ENCODE data around the gene PRKAG3.

PRKAG3 gene

DNA sequence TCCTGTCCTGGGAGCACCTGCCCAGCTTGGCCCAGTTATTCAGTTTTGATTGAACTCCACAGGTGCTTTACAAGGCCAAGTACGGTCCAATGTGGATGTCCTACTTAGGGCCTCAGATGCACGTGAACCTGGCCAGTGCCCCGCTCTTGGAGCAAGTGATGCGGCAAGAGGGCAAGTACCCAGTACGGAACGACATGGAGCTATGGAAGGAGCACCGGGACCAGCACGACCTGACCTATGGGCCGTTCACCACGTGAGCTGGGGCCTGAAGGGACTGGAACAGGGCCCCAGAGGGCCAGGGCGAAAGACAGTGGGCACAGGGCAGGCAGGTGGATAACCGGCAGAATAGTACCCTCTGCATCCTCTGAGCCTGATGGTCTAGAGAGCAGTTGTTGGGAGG is 22.1 kb downstream of the PRKAG3 start:
- Histone ChIP-seq H3K4me1 (ENCODE audit: insufficient read depth, low read length) (peaks cover 10% of the 10 kb centered on the region; the same call in 1 of the 2 replicates), H3K4me3 (ENCODE audit: low read length) (no peak overlapping the region), H3K9ac (ENCODE audit: low read depth, low read length) (no peak overlapping the region), H3K9me3 (ENCODE audit: insufficient read depth, low read depth, low read length) (no peaks in the 10 kb centered on the region), H3K27me3 (ENCODE audit: insufficient read depth, low read length) (no peaks in the 10 kb centered on the region), H3K36me3 (ENCODE audit: insufficient read depth, low read depth, low read length) (no peaks in the 10 kb centered on the region), H3K27ac (ENCODE audit: low read length) (no peak overlapping the region)

DNA sequence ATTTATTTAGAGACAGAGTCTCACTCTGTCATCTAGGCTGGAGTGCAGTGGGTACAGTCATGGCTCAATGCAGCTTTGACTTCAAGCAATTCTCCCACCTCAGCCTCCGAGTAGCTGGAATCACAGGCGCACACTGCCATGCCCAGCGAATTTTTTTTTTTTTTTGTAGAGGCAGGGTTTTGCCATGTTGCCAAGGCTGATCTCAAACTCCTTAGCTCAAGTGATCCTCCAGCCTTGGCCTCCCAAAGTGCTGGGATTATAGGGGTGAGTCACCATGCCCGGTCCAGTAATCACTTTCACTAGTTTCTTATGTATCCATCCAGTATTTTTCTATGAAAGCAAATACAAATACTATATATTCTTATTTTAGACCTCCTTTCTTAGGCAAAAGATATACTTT is 24.0 kb downstream of the PRKAG3 start:
- H3K4me3 ChIP-seq (ENCODE audit: low read length), result no peak overlapping the region
- H3K9ac ChIP-seq (ENCODE audit: low read depth, low read length), result no peak overlapping the region
- H3K27ac ChIP-seq (ENCODE audit: low read length), result no peak overlapping the region
- no peaks in the 10 kb centered on the region; the same call in 1 of the 2 replicates for H3K9me3 ChIP-seq (ENCODE audit: insufficient read depth, low read depth, low read length)
- H3K36me3 ChIP-seq (ENCODE audit: insufficient read depth, low read depth, low read length), result no peaks in the 10 kb centered on the region
- no peaks in the 10 kb centered on the region for H3K27me3 ChIP-seq (ENCODE audit: insufficient read depth, low read length)
- peaks cover 10% of the 10 kb centered on the region; the same call in 1 of the 2 replicates for H3K4me1 ChIP-seq (ENCODE audit: insufficient read depth, low read length)

DNA sequence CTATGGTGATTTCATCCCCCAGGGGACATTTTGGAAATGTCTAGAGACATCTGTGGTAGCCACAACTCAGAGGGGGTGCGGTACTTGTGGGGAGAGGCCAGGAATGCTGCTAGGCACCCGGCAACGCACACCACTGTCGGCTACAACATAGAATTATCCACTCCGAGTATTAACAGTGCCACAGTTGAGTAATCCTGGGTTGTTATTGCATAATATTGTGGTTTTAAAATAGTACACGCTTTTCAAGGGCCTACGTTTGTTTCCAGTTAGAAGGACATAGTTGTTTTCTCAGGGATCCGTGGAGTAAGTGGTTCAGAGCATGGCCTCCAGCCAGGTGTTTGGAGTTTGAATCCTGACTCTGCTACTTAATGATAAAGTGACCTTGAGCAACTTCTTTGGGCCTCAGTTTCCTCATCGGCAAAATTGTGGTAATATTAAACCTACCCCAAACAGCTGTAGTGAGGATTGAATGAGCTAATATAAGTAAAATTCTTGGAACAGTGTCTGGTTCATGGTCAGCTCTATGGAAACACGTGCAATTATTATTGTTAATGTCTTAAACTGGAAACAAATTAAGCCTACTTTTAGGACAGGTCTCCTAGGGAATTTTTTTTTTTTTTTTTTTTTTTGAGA is 25.1 kb downstream of the PRKAG3 start:
- H3K4me1 ChIP-seq (ENCODE audit: insufficient read depth, low read length), result peaks cover 14% of the 10 kb centered on the region
- H3K27me3 ChIP-seq (ENCODE audit: insufficient read depth, low read length), result no peaks in the 10 kb centered on the region
- H3K9me3 ChIP-seq (ENCODE audit: insufficient read depth, low read depth, low read length), result no peaks in the 10 kb centered on the region; the same call in 1 of the 2 replicates
- H3K36me3 ChIP-seq (ENCODE audit: insufficient read depth, low read depth, low read length), result no peaks in the 10 kb centered on the region
- H3K27ac ChIP-seq (ENCODE audit: low read length), result no peak overlapping the region
- H3K4me3 ChIP-seq (ENCODE audit: low read length), result no peak overlapping the region
- H3K9ac ChIP-seq (ENCODE audit: low read depth, low read length), result no peak overlapping the region

GRCh38 chr2:218805627-218806026 is 26.0 kb downstream of the PRKAG3 start:
- H3K27ac ChIP-seq (ENCODE audit: low read length), result no peak overlapping the region
- peak overlapping the region; percentile 20; the same call in 1 of the 2 replicates for H3K4me3 ChIP-seq (ENCODE audit: low read length)

DNA sequence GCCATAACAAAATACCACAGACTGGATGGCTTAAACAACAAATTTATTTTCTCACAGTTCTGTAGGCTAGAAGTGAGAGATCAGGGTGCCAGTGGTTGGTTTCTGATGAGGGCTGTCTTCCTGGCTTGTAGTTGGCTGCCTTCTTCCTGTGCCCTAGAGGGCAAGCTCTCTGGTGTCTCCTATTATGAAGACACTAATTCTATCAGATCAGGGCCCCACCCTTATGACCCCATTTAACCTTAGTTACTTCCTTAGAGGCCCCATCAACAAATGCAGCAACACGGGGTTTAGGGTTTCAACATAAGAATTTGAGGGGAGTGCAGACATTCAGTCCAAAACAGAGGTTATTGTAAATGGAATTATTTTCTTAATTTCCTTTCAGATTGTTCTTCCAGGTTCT is 26.8 kb downstream of the PRKAG3 start:
- H3K9ac ChIP-seq (ENCODE audit: low read depth, low read length), result no peak overlapping the region
- H3K36me3 ChIP-seq (ENCODE audit: insufficient read depth, low read depth, low read length), result no peaks in the 10 kb centered on the region
- peaks cover 14% of the 10 kb centered on the region for H3K4me1 ChIP-seq (ENCODE audit: insufficient read depth, low read length)
- H3K4me3 ChIP-seq (ENCODE audit: low read length), result no peak overlapping the region
- no peaks in the 10 kb centered on the region; the same call in 1 of the 2 replicates for H3K9me3 ChIP-seq (ENCODE audit: insufficient read depth, low read depth, low read length)
- H3K27me3 ChIP-seq (ENCODE audit: insufficient read depth, low read length), result no peaks in the 10 kb centered on the region
- H3K27ac ChIP-seq (ENCODE audit: low read length), result no peak overlapping the region

More at GRCh38 chr2:218805627-218806026, 26.0 kb downstream of the PRKAG3 start:
- H3K9ac ChIP-seq (ENCODE audit: low read depth, low read length), result no peak overlapping the region
- H3K27me3 ChIP-seq (ENCODE audit: insufficient read depth, low read length), result no peaks in the 10 kb centered on the region
- H3K4me1 ChIP-seq (ENCODE audit: insufficient read depth, low read length), result peaks cover 14% of the 10 kb centered on the region
- H3K9me3 ChIP-seq (ENCODE audit: insufficient read depth, low read depth, low read length), result no peaks in the 10 kb centered on the region; the same call in 1 of the 2 replicates
- H3K36me3 ChIP-seq (ENCODE audit: insufficient read depth, low read depth, low read length), result no peaks in the 10 kb centered on the region

DNA sequence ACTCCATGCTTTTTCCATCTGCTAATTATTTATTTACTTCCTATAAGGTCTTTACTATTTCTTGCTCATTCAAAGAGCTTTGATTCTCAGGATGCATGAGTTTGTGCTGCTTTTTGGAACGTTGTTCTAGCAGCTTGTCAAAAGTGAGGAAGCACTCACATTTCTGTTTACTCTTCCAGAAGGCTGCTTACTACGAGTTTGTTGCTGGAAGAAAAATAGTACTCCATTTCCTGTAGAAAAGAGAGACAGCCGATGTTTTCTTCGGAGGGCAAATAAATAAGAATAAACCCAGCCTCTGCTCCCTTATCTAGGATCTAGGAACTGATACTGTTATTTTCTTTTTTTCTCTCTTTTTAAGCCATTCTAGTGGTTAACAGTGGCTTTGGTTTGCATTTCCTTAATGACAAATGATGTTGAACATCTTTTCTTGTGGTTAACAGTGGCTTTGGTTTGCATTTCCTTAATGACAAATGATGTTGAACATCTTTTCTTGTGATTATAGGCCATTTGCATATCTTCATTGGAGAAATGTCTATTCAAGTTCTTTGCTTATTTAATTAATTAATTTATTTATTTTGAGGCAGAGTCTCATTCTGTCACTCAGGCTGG is 29.1 kb downstream of the PRKAG3 start:
- Histone ChIP-seq H3K9ac (ENCODE audit: low read depth, low read length) (no peak overlapping the region), H3K9me3 (ENCODE audit: insufficient read depth, low read depth, low read length) (no peaks in the 10 kb centered on the region; the same call in 1 of the 2 replicates), H3K4me1 (ENCODE audit: insufficient read depth, low read length) (peaks cover 22% of the 10 kb centered on the region), H3K4me3 (ENCODE audit: low read length) (no peak overlapping the region), H3K36me3 (ENCODE audit: insufficient read depth, low read depth, low read length) (no peaks in the 10 kb centered on the region), H3K27ac (ENCODE audit: low read length) (no peak overlapping the region), H3K27me3 (ENCODE audit: insufficient read depth, low read length) (no peaks in the 10 kb centered on the region)

DNA sequence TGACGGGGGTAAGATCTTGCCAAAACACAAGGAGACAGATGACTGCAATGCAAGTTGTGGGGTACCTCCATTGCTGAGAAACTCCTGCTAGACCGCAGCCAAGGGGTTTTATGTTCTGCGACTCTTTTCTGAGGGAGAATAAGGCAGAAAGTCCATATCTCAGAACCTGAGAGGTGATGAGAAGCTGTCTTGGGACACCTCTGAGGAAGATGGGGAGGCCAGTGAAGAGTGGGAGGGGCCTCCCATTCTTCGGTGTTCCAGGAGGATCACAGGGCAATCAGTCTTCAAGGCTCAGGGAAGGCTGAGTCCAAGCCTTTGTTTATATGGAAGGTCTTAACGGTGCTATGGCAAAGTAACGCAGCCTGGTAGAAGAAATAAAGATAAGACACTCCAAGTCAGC is 31.6 kb downstream of the PRKAG3 start:
- H3K27ac ChIP-seq (ENCODE audit: low read length), result no peak overlapping the region
- no peaks in the 10 kb centered on the region for H3K36me3 ChIP-seq (ENCODE audit: insufficient read depth, low read depth, low read length)
- H3K4me1 ChIP-seq (ENCODE audit: insufficient read depth, low read length), result peaks cover 12% of the 10 kb centered on the region
- no peaks in the 10 kb centered on the region; the same call in 1 of the 2 replicates for H3K9me3 ChIP-seq (ENCODE audit: insufficient read depth, low read depth, low read length)
- no peak overlapping the region for H3K9ac ChIP-seq (ENCODE audit: low read depth, low read length)
- no peaks in the 10 kb centered on the region for H3K27me3 ChIP-seq (ENCODE audit: insufficient read depth, low read length)
- H3K4me3 ChIP-seq (ENCODE audit: low read length), result no peak overlapping the region

- Histone ChIP-seq H3K4me1 (ENCODE audit: insufficient read depth, low read length) (peaks cover 12% of the 10 kb centered on the region), H3K27me3 (ENCODE audit: insufficient read depth, low read length) (no peaks in the 10 kb centered on the region), H3K4me3 (ENCODE audit: low read length) (no peak overlapping the region), H3K36me3 (ENCODE audit: insufficient read depth, low read depth, low read length) (no peaks in the 10 kb centered on the region), H3K9ac (ENCODE audit: low read depth, low read length) (no peak overlapping the region), H3K27ac (ENCODE audit: low read length) (no peak overlapping the region), H3K9me3 (ENCODE audit: insufficient read depth, low read depth, low read length) (no peaks in the 10 kb centered on the region)
Observed at GRCh38 chr2:218798767-218799504, 32.7 kb downstream of the PRKAG3 start.

- H3K27me3 ChIP-seq (ENCODE audit: insufficient read depth, low read length), result no peaks in the 10 kb centered on the region
- H3K9me3 ChIP-seq (ENCODE audit: insufficient read depth, low read depth, low read length), result no peaks in the 10 kb centered on the region
- no peak overlapping the region for H3K9ac ChIP-seq (ENCODE audit: low read depth, low read length)
- H3K27ac ChIP-seq (ENCODE audit: low read length), result no peak overlapping the region
- H3K4me3 ChIP-seq (ENCODE audit: low read length), result no peak overlapping the region
- no peaks in the 10 kb centered on the region for H3K36me3 ChIP-seq (ENCODE audit: insufficient read depth, low read depth, low read length)
- H3K4me1 ChIP-seq (ENCODE audit: insufficient read depth, low read length), result peaks cover 8% of the 10 kb centered on the region; the same call in 1 of the 2 replicates
Observed at GRCh38 chr2:218796691-218797090, 34.9 kb downstream of the PRKAG3 start.

DNA sequence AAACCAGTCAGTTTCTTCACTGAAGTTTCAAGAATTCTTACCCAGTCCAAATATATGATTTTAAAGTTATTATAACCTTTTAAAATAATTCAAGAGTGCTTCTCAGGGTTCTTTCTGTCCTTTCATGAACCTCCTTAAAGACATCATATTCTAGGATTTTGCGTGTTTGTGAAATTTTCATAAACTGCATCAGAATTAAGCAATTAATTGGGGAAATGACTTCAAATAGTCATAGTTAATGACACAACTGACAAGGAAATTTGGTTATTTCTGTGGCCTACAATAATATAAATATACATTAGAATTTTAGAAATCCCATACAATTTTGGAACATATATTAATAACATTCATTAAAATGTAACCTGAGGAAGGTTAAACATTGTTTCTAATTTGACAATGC is 39.2 kb downstream of the PRKAG3 start:
- H3K9me3 ChIP-seq (ENCODE audit: insufficient read depth, low read depth, low read length), result no peaks in the 10 kb centered on the region
- no peak overlapping the region for H3K27ac ChIP-seq (ENCODE audit: low read length)
- no peak overlapping the region for H3K9ac ChIP-seq (ENCODE audit: low read depth, low read length)
- H3K4me3 ChIP-seq (ENCODE audit: low read length), result no peak overlapping the region
- no peaks in the 10 kb centered on the region; the same call in 1 of the 2 replicates for H3K4me1 ChIP-seq (ENCODE audit: insufficient read depth, low read length)
- H3K27me3 ChIP-seq (ENCODE audit: insufficient read depth, low read length), result no peaks in the 10 kb centered on the region
- H3K36me3 ChIP-seq (ENCODE audit: insufficient read depth, low read depth, low read length), result no peaks in the 10 kb centered on the region

GRCh38 chr2:218788529-218789255 is 42.9 kb downstream of the PRKAG3 start:
- no peak overlapping the region for H3K9ac ChIP-seq (ENCODE audit: low read depth, low read length)
- H3K4me1 ChIP-seq (ENCODE audit: insufficient read depth, low read length), result no peaks in the 10 kb centered on the region
- H3K27ac ChIP-seq (ENCODE audit: low read length), result no peak overlapping the region
- H3K27me3 ChIP-seq (ENCODE audit: insufficient read depth, low read length), result peaks cover 14% of the 10 kb centered on the region
- no peaks in the 10 kb centered on the region for H3K36me3 ChIP-seq (ENCODE audit: insufficient read depth, low read depth, low read length)
- H3K4me3 ChIP-seq (ENCODE audit: low read length), result no peak overlapping the region
- no peaks in the 10 kb centered on the region for H3K9me3 ChIP-seq (ENCODE audit: insufficient read depth, low read depth, low read length)

All from iPS-20b (cell line).